Thyroid gland (tissue), 4 donors: ENCODE results near the gene WNT7B. TPM values are rescaled to one million over a fixed set of nuclear protein-coding genes. Genes with fewer than 3 reads are reported as not detected.
"Not testable (repeated sequence)": the region's sequence is repeated elsewhere in the genome, so short reads cannot be mapped to it uniquely, and the experiment has no call there.

ENCODE experiments used
- DNase-seq, 2 donors: peaks; one replicate each; pipeline ENCODE4 v3.0.0-alpha.2; 2019
- H3K27ac ChIP-seq, 3 donors: fragments of 200-600 bp; sonication (generic); 1 replicate in 2 of 3; 2 replicates in 1 of 3; pipeline ENCODE4 v1.5.1; 2016 to 2019; ENCODE audit warnings: mild to moderate bottlenecking in 1 of 3, moderate library complexity in 1 of 3
- H3K27me3 ChIP-seq: fragments of 200-600 bp; sonication (generic); one replicate; pipeline ENCODE4 v1.5.1; 2019
- H3K36me3 ChIP-seq, 2 donors: fragments of 200-600 bp; sonication (generic); one replicate each; pipeline ENCODE4 v1.5.1; 2016 to 2019
- H3K4me1 ChIP-seq, 2 donors: fragments of 200-600 bp; sonication (generic); one replicate each; pipeline ENCODE4 v1.5.1; 2017 to 2019
- H3K4me3 ChIP-seq, 3 donors: fragments of 200-600 bp; sonication (generic); replicated peaks in 1 of 3; 1 replicate in 2 of 3; 2 replicates in 1 of 3; pipeline ENCODE4 v1.5.1; 2016; ENCODE audit warnings: mild to moderate bottlenecking in 1 of 3
- H3K9me3 ChIP-seq: fragments of 200-600 bp; sonication (generic); one replicate; pipeline ENCODE4 v1.5.1; 2017
- CTCF ChIP-seq, 6 experiments: fragments of 200-600 bp in 3 of 6; fragments of 450-650 bp in 3 of 6; sonication (generic) in 3 of 6; IDR thresholded peaks; one replicate each; pipeline ENCODE4 v1.5.1; 2016 to 2019; ENCODE audit warnings: antibody characterized with exemption in 6 of 6, mild to moderate bottlenecking in 2 of 6, inconsistent platforms in 1 of 6, moderate library complexity in 1 of 6
- POLR2A ChIP-seq, 2 donors: fragments of 450-650 bp; IDR thresholded peaks; one replicate each; pipeline ENCODE4 v1.6.1; 2017; ENCODE audit warnings: antibody characterized with exemption in 2 of 2, mild to moderate bottlenecking in 2 of 2, moderate library complexity in 1 of 2
- WGBS, 2 donors: methylation state at CpG; one replicate each; pipeline ENCODE4 v1.1.5; 2017; 5-methylcytosine and 5-hydroxymethylcytosine counted together
- intact Hi-C: fragments of 100-400 bp; cut with DNase I; formaldehyde crosslinking; loops from one replicate; pipeline ENCODE4 v1.15.1; 2023
- total RNA-seq, 4 donors: library from RNA; depleted of rRNA; stranded (reverse); fragments of >200 nt; gene quantifications; one replicate each; pipeline ENCODE4 v1.2.3, GENCODE V29; 2016

Gene WNT7B
- total RNA-seq, 4 donors from 2014 or later, result 0.83 to 4.3 (median 2.5) TPM; not detected in 1

GRCh38 chr22:46006379-46007002, 29.5 kb upstream of the WNT7B start:
- 27 to 33% methylated on average over 6 to 16 of the region's 26 CpGs for WGBS, 2 donors
- no peaks in the 10 kb centered on the region for H3K36me3 ChIP-seq
- H3K27me3 ChIP-seq, result no peaks in the 10 kb centered on the region
- H3K4me3 ChIP-seq, result no peak overlapping the region
- peaks cover 30 to 64% of the 10 kb centered on the region in 2 donors for H3K4me1 ChIP-seq
- no peaks in the 10 kb centered on the region for H3K9me3 ChIP-seq
- TF ChIP-seq CTCF (IDR thresholded peaks at IDR 0.05), result peak; percentile 92 to 98 (median 96)
- no peak for TF ChIP-seq POLR2A (IDR thresholded peaks at IDR 0.05)
- intact Hi-C loops, result loop anchor here (5.0 kb wide), 2 partner anchors 66 to 111 kb away; no protein-coding TSS in a partner anchor
- peak; percentile 92 to 95 for DNase-seq
- H3K27ac ChIP-seq, result peak overlapping the region; percentile 74 to 98 (median 93)

GRCh38 chr22:46005116-46005705, 28.2 kb upstream of the WNT7B start:
- not testable (repeated sequence) for H3K36me3 ChIP-seq, H3K9me3 ChIP-seq, H3K27ac ChIP-seq, H3K27me3 ChIP-seq, DNase-seq, H3K4me3 ChIP-seq
- peaks cover 27 to 67% of the 10 kb centered on the region in 2 donors for H3K4me1 ChIP-seq
- WGBS, 2 donors, result 73 to 82% methylated on average over 12 of the region's 15 CpGs
- intact Hi-C loops, result loop anchor here (5.0 kb wide), 2 partner anchors 67 to 112 kb away; no protein-coding TSS in a partner anchor

DNA sequence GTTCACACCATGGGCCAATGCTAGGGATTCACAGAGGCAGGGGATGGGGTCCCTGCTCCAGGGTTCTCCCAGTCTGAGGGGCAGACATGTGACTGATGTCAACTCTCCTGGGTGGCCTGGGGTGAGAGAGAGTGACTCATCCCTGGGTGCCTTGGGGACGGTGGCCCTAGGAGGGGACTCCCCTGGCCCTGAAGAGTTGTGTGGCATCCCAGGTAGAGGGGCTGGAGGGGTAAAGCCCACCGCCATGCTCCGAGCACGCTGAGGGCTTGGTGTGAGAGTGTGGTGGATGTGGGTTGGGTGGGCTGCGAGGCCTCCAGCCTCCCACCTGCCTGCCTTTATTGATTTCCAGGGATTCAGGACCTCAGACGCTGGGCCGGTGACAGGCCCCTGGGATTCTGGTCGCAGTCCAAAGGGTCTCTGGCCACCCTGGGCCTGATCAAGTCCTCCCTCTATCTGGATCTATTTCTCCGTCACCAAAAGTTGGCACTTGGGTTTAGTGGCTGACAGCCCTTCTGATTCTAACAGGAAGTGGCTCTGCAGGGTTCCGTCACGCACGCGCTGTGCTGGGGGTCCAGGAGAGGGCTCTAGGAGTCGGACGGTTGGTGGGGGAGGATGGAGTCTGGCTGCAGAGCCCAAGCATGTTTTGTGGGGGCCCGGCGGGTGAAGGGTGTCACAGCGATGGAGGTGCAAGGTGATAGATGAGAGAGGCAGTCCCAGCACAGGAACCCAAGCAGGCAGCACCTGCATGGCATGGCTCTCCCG, 27.3 kb upstream of the WNT7B start:
- peaks cover 27 to 72% of the 10 kb centered on the region in 2 donors for H3K4me1 ChIP-seq
- no peaks in the 10 kb centered on the region for H3K27me3 ChIP-seq
- intact Hi-C loops, result no loop called here
- H3K4me3 ChIP-seq, result no peak overlapping the region
- H3K27ac ChIP-seq, result no peak overlapping the region
- H3K36me3 ChIP-seq, result no peaks in the 10 kb centered on the region
- WGBS, 2 donors, result 75 to 88% methylated on average over 7 to 14 of the region's 19 CpGs
- TF ChIP-seq POLR2A (IDR thresholded peaks at IDR 0.05) (no peak), CTCF (IDR thresholded peaks at IDR 0.05) (no peak)
- no peaks in the 10 kb centered on the region for H3K9me3 ChIP-seq
- no peak for DNase-seq

DNA sequence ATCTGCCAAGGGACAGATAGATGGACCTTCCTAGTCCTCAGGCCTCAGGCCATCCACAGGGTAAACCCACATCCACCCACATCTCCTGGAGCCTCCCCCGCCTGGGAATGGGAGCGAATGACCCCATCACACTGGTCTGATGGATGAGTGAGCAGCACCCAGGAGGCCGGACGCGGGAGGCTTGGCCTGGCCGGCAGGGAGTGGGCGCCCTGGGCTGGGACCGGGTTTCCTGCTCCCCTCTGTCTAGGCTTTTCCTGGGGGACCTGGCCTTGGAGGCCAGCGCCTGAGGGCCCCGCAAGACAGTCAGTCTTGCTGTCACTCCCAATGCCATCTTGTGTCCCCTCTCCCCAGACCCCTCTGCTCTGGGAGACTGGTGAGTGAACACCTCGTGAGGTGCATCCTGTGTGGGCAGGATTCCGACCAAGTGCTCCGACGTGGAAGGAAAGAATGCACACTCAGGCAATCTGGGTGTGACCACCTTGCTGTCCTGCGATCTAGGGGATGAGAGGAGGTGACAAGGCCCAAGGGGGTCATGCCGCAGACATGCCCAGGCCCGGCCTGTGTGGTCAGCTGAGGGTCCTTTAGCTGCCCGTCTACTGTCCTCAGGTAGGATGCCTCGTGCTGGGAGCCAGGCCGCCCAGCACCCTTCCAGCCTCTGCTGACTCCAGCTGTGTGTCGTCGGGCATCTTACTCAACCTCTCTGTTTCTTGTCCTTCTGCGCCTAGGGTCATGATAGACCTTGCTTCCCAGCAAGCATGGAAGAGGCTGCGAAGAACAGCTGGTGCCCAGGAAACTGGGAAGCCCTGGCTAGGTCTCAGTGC, 26.5 kb upstream of the WNT7B start:
- no peak for TF ChIP-seq POLR2A (IDR thresholded peaks at IDR 0.05)
- no peak for TF ChIP-seq CTCF (IDR thresholded peaks at IDR 0.05)
- intact Hi-C loops, result no loop called here
- Histone ChIP-seq H3K9me3 (no peaks in the 10 kb centered on the region), H3K27me3 (no peaks in the 10 kb centered on the region), H3K27ac (peak overlapping the region in 2 of 3 donors; percentile 47 to 67), H3K36me3 (no peaks in the 10 kb centered on the region), H3K4me3 (no peak overlapping the region), H3K4me1 (peaks cover 31 to 78% of the 10 kb centered on the region in 2 donors)
- WGBS, 2 donors, result 90 to 96% methylated on average over 14 to 16 of the region's 24 CpGs
- DNase-seq, result no peak

DNA sequence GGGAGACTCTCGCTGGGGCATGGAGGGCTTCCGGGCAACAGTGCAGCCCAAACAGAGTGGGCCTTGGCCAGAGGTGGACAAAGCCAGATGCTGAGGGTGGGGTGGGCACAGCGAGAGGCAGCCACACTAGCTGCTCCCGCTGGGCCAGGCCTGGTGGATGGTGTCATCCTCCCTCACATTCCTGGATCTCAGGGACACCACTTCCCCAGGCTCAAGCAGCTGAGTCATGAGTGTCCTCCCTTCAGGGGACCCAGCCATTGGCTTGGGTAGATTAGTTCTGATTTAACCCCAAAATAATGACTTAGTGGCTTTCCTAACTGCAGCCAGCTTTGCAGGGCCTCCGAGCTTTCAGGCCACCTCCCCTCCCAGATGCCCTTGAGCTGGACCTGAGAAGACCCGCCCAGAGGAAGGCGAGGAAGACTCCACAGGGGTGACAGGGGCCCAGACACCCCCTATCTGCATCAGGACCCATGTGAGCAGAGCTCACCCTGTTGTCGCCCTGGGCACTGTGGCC, 25.9 kb upstream of the WNT7B start:
- 87 to 92% methylated on average over 8 of the region's 8 CpGs for WGBS, 2 donors

More for the DNA sequence above, 25.9 kb upstream of the WNT7B start:
- no peaks in the 10 kb centered on the region for H3K9me3 ChIP-seq
- H3K4me3 ChIP-seq, result no peak overlapping the region
- peak overlapping the region in 2 of 3 donors; percentile 47 to 67 for H3K27ac ChIP-seq
- no peaks in the 10 kb centered on the region for H3K27me3 ChIP-seq
- intact Hi-C loops, result no loop called here
- H3K36me3 ChIP-seq, result no peaks in the 10 kb centered on the region
- TF ChIP-seq CTCF (IDR thresholded peaks at IDR 0.05) (no peak), POLR2A (IDR thresholded peaks at IDR 0.05) (no peak)
- peaks cover 38 to 78% of the 10 kb centered on the region in 2 donors for H3K4me1 ChIP-seq
- DNase-seq, result no peak
